HG02852 (cell line): ENCODE data around the gene SERPINE2.

Experiments
- ATAC-seq: cut with Tn5 transposase; IDR thresholded peaks from one replicate; pipeline ENCODE4 v1.9.1; 2021; ENCODE audit warnings: mild to moderate bottlenecking, moderate library complexity; ENCODE audit not compliant: unreplicated experiment

SERPINE2 gene

GRCh38 chr2:224039080-224039769 is at the start of gene SERPINE2:
TSS of gene SERPINE2 (minus strand) at chr2:224039286. CDS start at chr2:224001900, 37,386 bp downstream.
- ATAC-seq = peak; percentile 46

GRCh38 chr2:224086226-224086914 is 47.3 kb upstream of the SERPINE2 start:
- ATAC-seq = no peak

GRCh38 chr2:224085811-224086210 is 46.7 kb upstream of the SERPINE2 start:
- ATAC-seq = no peak

GRCh38 chr2:224085246-224085645 is 46.2 kb upstream of the SERPINE2 start:
- ATAC-seq = no peak

- no peak for ATAC-seq
Measured at GRCh38 chr2:224084266-224084892, 45.3 kb upstream of the SERPINE2 start.

GRCh38 chr2:224083638-224084037 is 44.6 kb upstream of the SERPINE2 start:
- no peak for ATAC-seq

GRCh38 chr2:224078656-224079055 is 39.6 kb upstream of the SERPINE2 start:
- ATAC-seq = no peak

GRCh38 chr2:224077773-224078507 is 38.9 kb upstream of the SERPINE2 start:
- ATAC-seq = no peak

- no peak for ATAC-seq
Measured at GRCh38 chr2:224075588-224075987, 36.5 kb upstream of the SERPINE2 start.

GRCh38 chr2:224073676-224074075 is 34.6 kb upstream of the SERPINE2 start:
- no peak for ATAC-seq

- ATAC-seq = no peak
Measured at GRCh38 chr2:224072541-224073188, 33.6 kb upstream of the SERPINE2 start.

- no peak for ATAC-seq
Measured at GRCh38 chr2:224069172-224069571, 30.1 kb upstream of the SERPINE2 start.

- no peak for ATAC-seq
Measured at GRCh38 chr2:224063298-224063648, 24.2 kb upstream of the SERPINE2 start.

GRCh38 chr2:224062481-224063297 is 23.6 kb upstream of the SERPINE2 start:
- no peak for ATAC-seq

GRCh38 chr2:224060783-224061482 is 21.8 kb upstream of the SERPINE2 start:
- no peak for ATAC-seq

GRCh38 chr2:224059178-224059577 is 20.1 kb upstream of the SERPINE2 start:
- ATAC-seq = no peak

- no peak for ATAC-seq
Measured at GRCh38 chr2:224058048-224058775, 19.1 kb upstream of the SERPINE2 start.

- no peak for ATAC-seq
Measured at GRCh38 chr2:224056889-224057288, 17.8 kb upstream of the SERPINE2 start.

GRCh38 chr2:224055101-224055500 is 16.0 kb upstream of the SERPINE2 start:
- no peak for ATAC-seq
